Vagina (tissue), 2 donors: ENCODE data around the gene UBQLN1. TPM values are rescaled to one million over a fixed set of nuclear protein-coding genes. Genes with fewer than 3 reads are reported as not detected.

ENCODE experiments used
- DNase-seq, 2 donors: peaks; one replicate each; pipeline ENCODE4 v3.0.0-alpha.2; 2017; ENCODE audit errors: extremely low spot score in 2 of 2
- H3K27ac ChIP-seq: fragments of 200-600 bp; sonication (generic); one replicate; pipeline ENCODE4 v1.5.1; 2019
- H3K27me3 ChIP-seq: fragments of 200-600 bp; sonication (generic); one replicate; pipeline ENCODE4 v1.5.1; 2019
- H3K36me3 ChIP-seq, 2 donors: fragments of 200-600 bp; sonication (generic); one replicate each; pipeline ENCODE4 v1.5.1; 2017 to 2019
- H3K4me1 ChIP-seq: fragments of 200-600 bp; sonication (generic); one replicate; pipeline ENCODE4 v1.5.1; 2019
- H3K4me3 ChIP-seq, 2 donors: fragments of 200-600 bp; sonication (generic); 1 replicate in 1 of 2; 2 replicates in 1 of 2; pipeline ENCODE4 v1.5.1; 2016 to 2019
- H3K9me3 ChIP-seq: fragments of 200-600 bp; sonication (generic); one replicate; pipeline ENCODE4 v1.5.1; 2019
- CTCF ChIP-seq, 3 experiments: fragments of 450-650 bp in 2 of 3; fragments of 200-600 bp in 1 of 3; sonication (generic) in 1 of 3; IDR thresholded peaks; one replicate each; pipeline ENCODE4 v1.5.1; 2017 to 2019; ENCODE audit warnings: antibody characterized with exemption in 3 of 3, mild to moderate bottlenecking in 2 of 3, moderate library complexity in 2 of 3
- POLR2A ChIP-seq, 2 donors: fragments of 450-650 bp; IDR thresholded peaks; one replicate each; pipeline ENCODE4 v1.6.1; 2017; ENCODE audit warnings: antibody characterized with exemption in 2 of 2, mild to moderate bottlenecking in 2 of 2, moderate library complexity in 2 of 2
- POLR2AphosphoS5 ChIP-seq, 2 donors: sonication (generic); formaldehyde crosslinking; IDR thresholded peaks; one replicate each; pipeline ENCODE4 v1.9.0; 2017; ENCODE audit warnings: antibody characterized with exemption in 2 of 2, mild to moderate bottlenecking in 2 of 2, low read depth in 1 of 2; ENCODE audit not compliant: insufficient read depth in 1 of 2
- intact Hi-C: fragments of 100-400 bp; cut with DNase I; formaldehyde crosslinking; loops from one replicate; pipeline ENCODE4 v1.15.1; 2023
- total RNA-seq: library from RNA; depleted of rRNA; stranded (reverse); fragments of >200 nt; gene quantifications from one replicate; pipeline ENCODE4 v1.2.3, GENCODE V29; 2016

UBQLN1 gene
- total RNA-seq, 1 donor from 2014 or later, result 90.8 TPM

- no peak for TF ChIP-seq POLR2A (IDR thresholded peaks at IDR 0.05)
- TF ChIP-seq CTCF (IDR thresholded peaks at IDR 0.05), result no peak
- TF ChIP-seq POLR2AphosphoS5 (IDR thresholded peaks at IDR 0.05; ENCODE audit: insufficient read depth in 1 of 2, low read depth in 1 of 2), result no peak
- intact Hi-C loops, result no loop called here
- Histone ChIP-seq H3K4me1 (peaks cover 4% of the 10 kb centered on the region), H3K27ac (no peak overlapping the region), H3K4me3 (no peak overlapping the region), H3K9me3 (no peaks in the 10 kb centered on the region), H3K36me3 (no peaks in the 10 kb centered on the region), H3K27me3 (no peaks in the 10 kb centered on the region)
- no peak for DNase-seq
These were observed 76.8 kb downstream of the UBQLN1 start for GRCh38 chr9:83630938-83631457.

- DNase-seq, result no peak
- intact Hi-C loops, result no loop called here
- H3K27ac ChIP-seq, result no peak overlapping the region
- TF ChIP-seq POLR2A (IDR thresholded peaks at IDR 0.05) (no peak), CTCF (IDR thresholded peaks at IDR 0.05) (no peak), POLR2AphosphoS5 (IDR thresholded peaks at IDR 0.05; ENCODE audit: insufficient read depth in 1 of 2, low read depth in 1 of 2) (no peak)
- H3K4me1 ChIP-seq, result peaks cover 4% of the 10 kb centered on the region
- H3K4me3 ChIP-seq, result no peak overlapping the region
- H3K9me3 ChIP-seq, result no peaks in the 10 kb centered on the region
- H3K36me3 ChIP-seq, result no peaks in the 10 kb centered on the region
- H3K27me3 ChIP-seq, result no peaks in the 10 kb centered on the region
These were observed 78.2 kb downstream of the UBQLN1 start for GRCh38 chr9:83629433-83630104.

DNA sequence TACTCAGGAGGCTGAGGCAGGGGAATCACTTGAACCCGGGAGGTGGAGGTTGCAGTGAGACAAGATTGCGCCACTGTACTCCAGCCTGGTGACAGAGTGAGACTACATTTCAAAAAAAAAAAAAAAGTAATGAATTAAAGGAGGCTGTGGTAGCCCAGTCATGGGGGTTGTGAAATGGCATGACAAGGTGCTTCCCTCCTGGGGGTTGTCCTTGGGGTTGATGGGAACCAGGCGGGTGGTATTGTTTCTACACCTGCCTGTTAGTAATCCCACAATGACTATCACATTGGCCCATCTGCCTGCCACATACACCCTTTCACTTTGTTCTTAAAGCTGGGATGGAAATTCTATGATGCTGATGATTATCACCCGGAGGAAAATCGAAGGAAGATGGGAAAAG is 79.2 kb downstream of the UBQLN1 start:
- no peak for TF ChIP-seq POLR2A (IDR thresholded peaks at IDR 0.05)
- TF ChIP-seq POLR2AphosphoS5 (IDR thresholded peaks at IDR 0.05; ENCODE audit: insufficient read depth in 1 of 2, low read depth in 1 of 2), result no peak
- no peak for TF ChIP-seq CTCF (IDR thresholded peaks at IDR 0.05)
- no peaks in the 10 kb centered on the region for H3K27me3 ChIP-seq
- H3K4me3 ChIP-seq, result no peak overlapping the region
- no peak overlapping the region for H3K27ac ChIP-seq
- intact Hi-C loops, result no loop called here
- DNase-seq, result no peak
- H3K36me3 ChIP-seq, result no peaks in the 10 kb centered on the region
- no peaks in the 10 kb centered on the region for H3K9me3 ChIP-seq
- peaks cover 11% of the 10 kb centered on the region for H3K4me1 ChIP-seq

GRCh38 chr9:83625178-83625577 is 82.6 kb downstream of the UBQLN1 start:
- intact Hi-C loops, result no loop called here
- no peak for DNase-seq
- Histone ChIP-seq H3K27me3 (no peaks in the 10 kb centered on the region), H3K9me3 (no peaks in the 10 kb centered on the region), H3K36me3 (no peaks in the 10 kb centered on the region), H3K27ac (no peak overlapping the region), H3K4me1 (peaks cover 17% of the 10 kb centered on the region), H3K4me3 (no peak overlapping the region)
- no peak for TF ChIP-seq POLR2AphosphoS5 (IDR thresholded peaks at IDR 0.05; ENCODE audit: insufficient read depth in 1 of 2, low read depth in 1 of 2)
- TF ChIP-seq POLR2A (IDR thresholded peaks at IDR 0.05), result no peak
- TF ChIP-seq CTCF (IDR thresholded peaks at IDR 0.05), result no peak

DNA sequence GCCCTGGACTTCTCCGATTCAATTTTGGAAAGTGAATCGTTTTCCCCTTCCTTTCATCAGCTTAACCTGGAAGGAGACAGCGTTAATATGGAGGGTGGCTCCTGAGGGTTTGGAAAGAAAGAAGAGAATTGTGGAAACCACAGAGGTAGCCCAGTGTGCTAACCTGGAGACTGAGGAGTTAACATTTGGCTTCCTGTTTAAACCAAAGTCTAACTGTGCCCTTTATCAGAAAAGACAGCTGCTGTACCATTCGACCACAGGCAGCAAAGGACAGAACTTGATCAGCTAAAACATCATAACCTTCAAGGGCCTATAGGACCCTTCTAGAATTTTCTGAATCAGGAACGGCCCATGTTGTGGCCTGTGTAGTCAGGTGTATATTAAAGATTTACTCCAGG is 84.1 kb downstream of the UBQLN1 start:
- H3K4me3 ChIP-seq, result peak overlapping the region; percentile 72 to 97
- no peaks in the 10 kb centered on the region for H3K27me3 ChIP-seq
- H3K27ac ChIP-seq, result peak overlapping the region; percentile 94
- peaks cover 17% of the 10 kb centered on the region for H3K4me1 ChIP-seq
- TF ChIP-seq CTCF (IDR thresholded peaks at IDR 0.05) (no peak), POLR2AphosphoS5 (IDR thresholded peaks at IDR 0.05; ENCODE audit: insufficient read depth in 1 of 2, low read depth in 1 of 2) (no peak)
- no peaks in the 10 kb centered on the region for H3K36me3 ChIP-seq
- H3K9me3 ChIP-seq, result no peaks in the 10 kb centered on the region
- no peak for DNase-seq
- intact Hi-C loops, result no loop called here
